B cell (primary cell): Measurements from ENCODE around the gene IPMK. TPM values are rescaled to one million over a fixed set of nuclear protein-coding genes. Genes with fewer than 3 reads are reported as not detected.

Experiments used
- ATAC-seq: fragments of 200-7000 bp; cut with Tn5 transposase; one replicate; pipeline ENCODE4 v1.10.0; 2021; ENCODE audit warnings: low read depth, mild to moderate bottlenecking, moderate number of reproducible peaks, moderate library complexity
- CTCF ChIA-PET: fragments of 350-600 bp; sonication (Branson Sonifier 250); formaldehyde crosslinking; loops from one replicate; lab custom pipeline; 2021; ENCODE audit warnings: antibody characterized with exemption, inconsistent platforms; lab: Charles Lee
- POLR2A ChIA-PET: fragments of 350-600 bp; sonication (Branson Sonifier 250); formaldehyde crosslinking; loops from one replicate; lab custom pipeline; 2021; ENCODE audit warnings: antibody characterized with exemption; lab: Charles Lee
- DNase-seq: peaks from one replicate; pipeline ENCODE4 v3.0.0; 2013
- H2AFZ ChIP-seq: 2 replicates; pipeline ENCODE4 v1.6.1; 2012; ENCODE audit warnings: mild to moderate bottlenecking, low read depth, low read length; ENCODE audit not compliant: insufficient read depth, poor library complexity, severe bottlenecking
- H3K27ac ChIP-seq, 2 donors: 1 replicate in 1 of 2; 2 replicates in 1 of 2; pipeline ENCODE4 v1.5.1; 2012 to 2013; ENCODE audit warnings: low read length in 2 of 2, mild to moderate bottlenecking in 2 of 2, moderate library complexity in 1 of 2
- H3K27me3 ChIP-seq, 4 experiments: fragments of 200-600 bp in 1 of 4; sonication (generic) in 1 of 4; replicated peaks in 1 of 4; 1 replicate in 2 of 4; 2 replicates in 2 of 4; pipeline versions ENCODE4 v1.6.1 to v1.7.0; 2013 to 2016; ENCODE audit warnings: low read length in 3 of 4, mild to moderate bottlenecking in 2 of 4, mixed read lengths in 1 of 4, moderate library complexity in 1 of 4; ENCODE audit not compliant: insufficient read depth in 4 of 4, control insufficient read depth in 3 of 4; ENCODE audit errors: control extremely low read depth in 1 of 4
- H3K36me3 ChIP-seq, 2 experiments: replicated peaks in 1 of 2; 1 replicate in 1 of 2; 2 replicates in 1 of 2; pipeline versions ENCODE4 v1.6.1 to v1.7.1; 2013; ENCODE audit warnings: low read length in 1 of 2; ENCODE audit not compliant: insufficient read depth in 2 of 2, control insufficient read depth in 1 of 2; ENCODE audit errors: control extremely low read depth in 1 of 2, extremely low read depth in 1 of 2
- H3K4me1 ChIP-seq, 2 donors: fragments of 200-600 bp in 1 of 2; sonication (generic) in 1 of 2; 1 replicate in 1 of 2; 2 replicates in 1 of 2; pipeline versions ENCODE4 v1.5.1 to v1.6.1; 2013 to 2017; ENCODE audit warnings: low read length in 2 of 2; ENCODE audit not compliant: control insufficient read depth in 2 of 2, insufficient read depth in 2 of 2
- H3K4me2 ChIP-seq: replicated peaks from 2 replicates; pipeline ENCODE3; 2012; ENCODE audit warnings: mild to moderate bottlenecking, low read depth, low read length; ENCODE audit not compliant: poor library complexity, severe bottlenecking
- H3K4me3 ChIP-seq, 5 experiments: fragments of 200-600 bp in 1 of 5; sonication (generic) in 1 of 5; 1 replicate in 3 of 5; 2 replicates in 2 of 5; pipeline versions ENCODE4 v1.5.1 to v1.7.0; 2011 to 2016; ENCODE audit warnings: low read length in 4 of 5, mild to moderate bottlenecking in 4 of 5, low read depth in 2 of 5, control low read depth in 1 of 5, moderate library complexity in 1 of 5; ENCODE audit not compliant: insufficient read depth in 1 of 5; ENCODE audit errors: control extremely low read depth in 1 of 5, extremely low read depth in 1 of 5
- H3K79me2 ChIP-seq: fragments of 200-600 bp; sonication (generic); one replicate; pipeline ENCODE4 v1.6.0; 2016; ENCODE audit warnings: low read length; ENCODE audit not compliant: control insufficient read depth, insufficient read depth
- H3K9ac ChIP-seq: fragments of 200-600 bp; sonication (generic); 2 replicates; pipeline ENCODE4 v1.6.1; 2017; ENCODE audit warnings: mild to moderate bottlenecking, low read length, moderate library complexity
- H3K9me3 ChIP-seq, 3 donors: one replicate each; pipeline versions ENCODE4 v1.6.1 to v1.7.1; 2013; ENCODE audit warnings: low read length in 2 of 3; ENCODE audit not compliant: control insufficient read depth in 2 of 3, insufficient read depth in 1 of 3; ENCODE audit errors: control extremely low read depth in 1 of 3
- H4K20me1 ChIP-seq: 2 replicates; pipeline ENCODE4 v1.6.0; 2012; ENCODE audit warnings: mild to moderate bottlenecking, low read length; ENCODE audit not compliant: insufficient read depth, control insufficient read depth, poor library complexity, severe bottlenecking
- H3K27ac Mint-ChIP-seq: one replicate; pipeline ENCODE4 v1.8.0; 2021; ENCODE audit warnings: mixed read lengths
- H3K27me3 Mint-ChIP-seq: one replicate; pipeline ENCODE4 v1.8.0; 2021; ENCODE audit warnings: mixed read lengths
- H3K4me1 Mint-ChIP-seq: one replicate; pipeline ENCODE4 v1.8.0; 2021; ENCODE audit warnings: mixed read lengths
- H3K4me3 Mint-ChIP-seq: one replicate; pipeline ENCODE4 v1.8.0; 2021; ENCODE audit warnings: mixed read lengths
- H3K9me3 Mint-ChIP-seq: one replicate; pipeline ENCODE4 v1.8.0; 2022; ENCODE audit warnings: mixed read lengths; ENCODE audit not compliant: insufficient read depth
- EZH2 ChIP-seq: IDR thresholded peaks from 2 replicates; pipeline ENCODE4 v1.6.1; 2012; ENCODE audit warnings: borderline replicate concordance, low read depth, mild to moderate bottlenecking, moderate library complexity, low read length; ENCODE audit not compliant: insufficient read depth, poor library complexity, severe bottlenecking
- intact Hi-C: fragments of 100-400 bp; cut with micrococcal nuclease; formaldehyde crosslinking; loops from one replicate; pipeline ENCODE4 v1.10.0; 2022
- polyA plus RNA-seq: library from polyadenylated mRNA; depleted of rRNA; stranded (reverse); fragments of >200 nt; gene quantifications from 2 replicates; pipeline ENCODE4 v1.2.3, GENCODE V29; 2012
- total RNA-seq, 2 donors: library from RNA; stranded (reverse); fragments of 120-200 nt in 1 of 2; gene quantifications; 1 replicate in 1 of 2; 2 replicates in 1 of 2; pipeline versions ENCODE4 v1.2.3 to v1.2.4, GENCODE V29; 2013 to 2022
- TF ChIP-seq, protein P1 (sequence below): fragments of 200-600 bp; IDR thresholded peaks from one replicate; pipeline ENCODE4 v1.8.0; 2022; ENCODE audit warnings: antibody characterized with exemption, mild to moderate bottlenecking

IPMK gene
- total and polyA plus RNA-seq, 2 donors (not counting 1 experiment from before 2014, with no cell fraction given) = 1.9 to 8.6 TPM

DNA sequence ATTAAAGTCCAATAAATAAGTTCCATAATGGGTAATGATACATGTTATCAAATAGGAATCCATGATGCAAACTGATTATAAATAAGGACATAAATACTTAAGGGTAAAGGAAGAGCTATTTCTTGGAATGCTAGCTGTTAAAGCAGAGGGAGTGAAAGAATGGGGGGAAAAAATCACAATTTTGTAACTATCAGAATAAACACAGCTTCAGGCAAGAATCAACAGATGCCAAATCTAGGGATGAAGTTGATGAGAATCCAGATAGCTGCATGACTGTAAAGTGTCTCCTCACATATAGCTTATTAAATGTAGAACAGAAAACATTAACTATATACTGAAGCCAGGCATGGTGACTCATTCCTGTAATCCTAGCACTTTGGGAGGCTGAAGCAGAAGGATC, 4.9 kb downstream of the IPMK start:
- peaks cover 87% of the 10 kb centered on the region for H3K79me2 ChIP-seq
- ATAC-seq = no peak
- POLR2A ChIA-PET = no interaction called here

GRCh38 chr10:58260334-58260733, 7.4 kb downstream of the IPMK start:
- H3K4me2 ChIP-seq = no peak overlapping the region
- peaks cover 0 to 18% of the 10 kb centered on the region in 2 donors for H3K4me1 ChIP-seq
- intact Hi-C loops = loop anchor here (10.0 kb wide), 1 partner anchor 1974 kb away; no protein-coding TSS in a partner anchor
- H3K4me1 Mint-ChIP-seq = peaks cover 45% of the 10 kb centered on the region
- no peaks in the 10 kb centered on the region for H3K9me3 Mint-ChIP-seq
- no peak overlapping the region for H3K27ac ChIP-seq
- H3K4me3 Mint-ChIP-seq = no peak overlapping the region
- DNase-seq = no peak
- peaks cover 1 to 7% of the 10 kb centered on the region in 2 experiments for H3K36me3 ChIP-seq
- H3K27me3 ChIP-seq = no peaks in the 10 kb centered on the region
- H4K20me1 ChIP-seq = peaks cover 54% of the 10 kb centered on the region
- no peak overlapping the region for H2AFZ ChIP-seq
- H3K9me3 ChIP-seq = no peaks in the 10 kb centered on the region
- no peak overlapping the region for H3K27ac Mint-ChIP-seq
- POLR2A ChIA-PET = no interaction called here
- ATAC-seq = no peak
- H3K79me2 ChIP-seq = peaks cover 96% of the 10 kb centered on the region
- H3K9ac ChIP-seq = no peak overlapping the region
- TF ChIP-seq, protein P1, sequence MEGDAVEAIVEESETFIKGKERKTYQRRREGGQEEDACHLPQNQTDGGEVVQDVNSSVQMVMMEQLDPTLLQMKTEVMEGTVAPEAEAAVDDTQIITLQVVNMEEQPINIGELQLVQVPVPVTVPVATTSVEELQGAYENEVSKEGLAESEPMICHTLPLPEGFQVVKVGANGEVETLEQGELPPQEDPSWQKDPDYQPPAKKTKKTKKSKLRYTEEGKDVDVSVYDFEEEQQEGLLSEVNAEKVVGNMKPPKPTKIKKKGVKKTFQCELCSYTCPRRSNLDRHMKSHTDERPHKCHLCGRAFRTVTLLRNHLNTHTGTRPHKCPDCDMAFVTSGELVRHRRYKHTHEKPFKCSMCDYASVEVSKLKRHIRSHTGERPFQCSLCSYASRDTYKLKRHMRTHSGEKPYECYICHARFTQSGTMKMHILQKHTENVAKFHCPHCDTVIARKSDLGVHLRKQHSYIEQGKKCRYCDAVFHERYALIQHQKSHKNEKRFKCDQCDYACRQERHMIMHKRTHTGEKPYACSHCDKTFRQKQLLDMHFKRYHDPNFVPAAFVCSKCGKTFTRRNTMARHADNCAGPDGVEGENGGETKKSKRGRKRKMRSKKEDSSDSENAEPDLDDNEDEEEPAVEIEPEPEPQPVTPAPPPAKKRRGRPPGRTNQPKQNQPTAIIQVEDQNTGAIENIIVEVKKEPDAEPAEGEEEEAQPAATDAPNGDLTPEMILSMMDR = no peak
- no peak for TF ChIP-seq EZH2
- CTCF ChIA-PET = no interaction called here
- H3K4me3 ChIP-seq = no peak overlapping the region
- no peaks in the 10 kb centered on the region for H3K27me3 Mint-ChIP-seq

More for the DNA sequence above, 4.9 kb downstream of the IPMK start:
- TF ChIP-seq, protein P1 = no peak
- no peak for TF ChIP-seq EZH2
- Histone ChIP-seq H3K9me3 (no peaks in the 10 kb centered on the region), H4K20me1 (peaks cover 49% of the 10 kb centered on the region), H3K4me3 (no peak overlapping the region), H2AFZ (no peak overlapping the region), H3K9ac (no peak overlapping the region), H3K4me2 (no peak overlapping the region), H3K27me3 (no peaks in the 10 kb centered on the region), H3K4me1 (peaks cover 10 to 31% of the 10 kb centered on the region in 2 donors), H3K36me3 (peaks cover 1 to 4% of the 10 kb centered on the region in 2 experiments), H3K27ac (no peak overlapping the region)
- CTCF ChIA-PET = interaction anchor here (1.3 kb wide), 1 partner anchor 85 kb away, joined by 3 read pairs; no protein-coding TSS in a partner anchor
- H3K4me1 Mint-ChIP-seq = peaks cover 56% of the 10 kb centered on the region
- no peaks in the 10 kb centered on the region for H3K27me3 Mint-ChIP-seq
- no peak overlapping the region for H3K27ac Mint-ChIP-seq
- no peak for DNase-seq
- no peaks in the 10 kb centered on the region for H3K9me3 Mint-ChIP-seq
- no peak overlapping the region for H3K4me3 Mint-ChIP-seq
- intact Hi-C loops = loop anchor here (10.0 kb wide), 1 partner anchor 1972 kb away; no protein-coding TSS in a partner anchor
